SK-N-MC (cell line): ENCODE measurements around the gene ADD1.

Source experiments
- DNase-seq: peaks from one replicate; pipeline ENCODE4 v3.0.0-alpha.2; 2011; ENCODE audit warnings: low read depth, low spot score
- H3K27ac ChIP-seq: fragments of 200-600 bp; sonication (generic); 2 replicates; pipeline ENCODE4 v1.5.1; 2016; ENCODE audit warnings: mixed run types
- H3K36me3 ChIP-seq: fragments of 200-600 bp; sonication (generic); 2 replicates; pipeline ENCODE4 v1.6.1; 2017; ENCODE audit warnings: antibody characterized with exemption, low read length, mixed read lengths; ENCODE audit not compliant: insufficient read depth
- H3K4me3 ChIP-seq: fragments of 200-600 bp; sonication (generic); 2 replicates; pipeline ENCODE4 v1.5.1; 2016
- H3K9ac ChIP-seq: fragments of 200-600 bp; sonication (generic); 2 replicates; pipeline ENCODE4 v1.8.0; 2017; ENCODE audit warnings: mixed run types, mixed read lengths; ENCODE audit not compliant: insufficient read length
- H3K9me3 ChIP-seq: fragments of 200-600 bp; sonication (generic); 2 replicates; pipeline ENCODE4 v1.6.1; 2017; ENCODE audit warnings: low read depth, mild to moderate bottlenecking, antibody characterized with exemption, low read length, moderate library complexity, mixed read lengths
- EZH2 ChIP-seq: fragments of 200-600 bp; sonication (generic); IDR thresholded peaks from one replicate; pipeline ENCODE4 v1.6.1; 2017; ENCODE audit warnings: antibody characterized with exemption
- FOXP2 ChIP-seq: optimal IDR thresholded peaks from 2 replicates; pipeline ENCODE3; 2011; ENCODE audit warnings: mild to moderate bottlenecking, moderate library complexity; ENCODE audit not compliant: insufficient read depth; ENCODE audit errors: extremely low read length, control extremely low read depth
- POLR2AphosphoS5 ChIP-seq: IDR thresholded peaks from 2 replicates; pipeline ENCODE4 v1.6.1; 2012; ENCODE audit warnings: mild to moderate bottlenecking, low read depth, low read length, borderline replicate concordance

ADD1 gene

DNA sequence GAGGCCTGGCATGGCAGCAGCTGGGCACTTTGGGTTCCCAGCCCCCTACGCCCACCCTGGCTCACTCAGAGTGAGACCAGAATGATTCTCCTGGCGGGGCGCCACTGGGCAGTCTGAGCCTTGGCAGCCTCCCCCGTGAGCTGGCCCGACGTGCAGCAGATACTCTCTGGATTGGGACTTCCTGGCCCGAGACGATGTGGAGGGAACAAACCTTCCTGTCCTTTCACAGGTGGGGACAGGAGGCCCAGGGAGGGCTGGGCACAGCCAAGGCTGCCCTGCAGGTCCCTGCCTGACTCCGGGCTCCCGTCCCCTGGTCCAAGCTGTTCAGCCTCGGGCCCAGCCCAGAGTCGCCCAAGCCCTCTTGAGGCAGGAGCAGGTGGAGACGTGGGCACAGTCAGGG is 17.9 kb upstream of the ADD1 start:
- Histone ChIP-seq H3K36me3 (peaks cover 40% of the 10 kb centered on the region; the same call in 1 of the 2 replicates), H3K4me3 (no peak overlapping the region), H3K9me3 (no peaks in the 10 kb centered on the region), H3K27ac (no peak overlapping the region), H3K9ac (no peak overlapping the region)
- TF ChIP-seq FOXP2, result no peak
- no peak for TF ChIP-seq EZH2
- TF ChIP-seq POLR2AphosphoS5, result no peak
- DNase-seq, result no peak

DNA sequence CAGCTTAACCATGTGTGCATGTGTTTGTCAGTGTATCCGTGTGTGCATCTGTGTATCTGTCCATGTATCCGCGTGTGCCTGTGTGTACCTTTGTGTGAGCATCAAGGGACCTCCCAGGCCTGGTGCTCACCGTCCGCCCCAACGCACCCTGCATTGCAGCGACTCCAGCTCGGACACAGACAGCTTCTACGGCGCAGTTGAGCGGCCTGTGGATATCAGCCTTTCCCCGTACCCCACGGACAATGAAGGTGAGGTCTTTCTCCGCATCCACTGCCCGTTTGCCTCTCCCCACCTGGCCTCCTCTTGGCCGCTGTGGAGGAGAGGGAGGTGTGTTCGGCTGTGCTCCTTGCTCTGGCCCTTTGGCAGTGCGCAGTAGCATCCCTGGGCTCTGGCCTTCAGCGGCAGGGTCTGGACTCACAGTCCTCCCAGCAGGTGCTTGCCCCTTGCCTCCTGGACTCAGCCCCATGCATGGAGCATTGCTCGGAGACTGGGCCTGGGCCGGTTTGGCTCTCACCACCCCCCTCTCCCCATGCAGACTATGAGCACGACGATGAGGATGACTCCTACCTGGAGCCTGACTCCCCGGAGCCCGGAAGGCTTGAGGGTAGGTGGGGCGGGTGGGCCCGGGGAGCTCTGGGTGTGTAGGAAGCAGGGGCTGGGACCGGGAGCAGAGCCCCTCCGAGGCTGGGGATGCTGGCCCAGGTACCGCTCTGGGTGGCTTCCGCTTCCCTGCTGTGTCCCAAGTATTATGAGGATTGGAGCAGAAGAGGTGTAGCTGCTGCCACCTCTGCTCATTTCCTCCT is 16.4 kb upstream of the ADD1 start:
- no peaks in the 10 kb centered on the region for H3K9me3 ChIP-seq
- no peak overlapping the region for H3K9ac ChIP-seq
- TF ChIP-seq FOXP2, result no peak
- TF ChIP-seq EZH2, result no peak
- TF ChIP-seq POLR2AphosphoS5, result no peak
- peaks cover 43% of the 10 kb centered on the region; the same call in 1 of the 2 replicates for H3K36me3 ChIP-seq
- no peak overlapping the region for H3K4me3 ChIP-seq
- no peak for DNase-seq
- H3K27ac ChIP-seq, result no peak overlapping the region

DNA sequence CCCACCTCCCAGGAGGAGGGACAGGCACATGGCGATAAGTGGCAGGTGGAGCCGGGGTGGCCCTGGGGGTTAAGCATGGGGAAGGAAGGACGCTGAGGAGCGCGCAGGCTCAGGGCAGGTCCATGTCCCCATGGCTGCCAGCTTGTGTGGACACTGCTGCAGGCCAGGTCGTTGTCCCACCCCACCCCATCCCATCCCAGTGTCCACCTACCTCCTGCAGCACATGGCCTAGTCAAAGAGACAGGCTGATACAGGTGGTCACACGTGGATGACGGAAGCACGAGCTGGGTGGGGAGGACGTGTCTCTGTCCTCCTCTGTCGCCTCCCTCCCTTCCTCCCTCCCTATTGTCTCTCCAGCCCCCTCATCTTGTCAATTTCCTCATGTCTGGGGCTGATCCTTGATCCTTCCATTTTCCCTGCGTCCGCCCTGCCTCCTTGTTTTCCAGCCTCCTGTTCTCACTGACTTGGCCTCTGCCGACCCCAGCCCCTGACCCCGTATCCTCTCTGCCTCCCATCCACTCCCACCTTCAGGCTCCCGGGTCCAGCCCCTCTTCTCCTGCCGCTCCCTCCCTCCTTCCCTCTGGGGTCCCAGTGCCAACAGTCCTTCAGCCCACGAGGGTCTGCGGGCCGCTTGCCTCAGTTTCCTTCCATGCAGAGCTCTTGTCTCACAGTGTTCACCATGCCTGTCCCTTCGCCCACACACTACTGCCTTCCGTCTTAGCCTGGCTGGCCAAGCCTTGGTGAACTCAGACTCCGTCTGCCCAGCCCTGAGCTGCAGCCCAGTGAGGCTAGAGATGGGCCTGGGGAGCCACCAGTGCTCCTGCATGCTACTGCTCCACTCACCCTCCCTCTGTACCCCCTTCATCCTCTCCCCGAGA is 15.5 kb upstream of the ADD1 start:
- DNase-seq, result no peak
- H3K36me3 ChIP-seq, result peaks cover 40% of the 10 kb centered on the region; the same call in 1 of the 2 replicates
- no peak overlapping the region for H3K9ac ChIP-seq

DNA sequence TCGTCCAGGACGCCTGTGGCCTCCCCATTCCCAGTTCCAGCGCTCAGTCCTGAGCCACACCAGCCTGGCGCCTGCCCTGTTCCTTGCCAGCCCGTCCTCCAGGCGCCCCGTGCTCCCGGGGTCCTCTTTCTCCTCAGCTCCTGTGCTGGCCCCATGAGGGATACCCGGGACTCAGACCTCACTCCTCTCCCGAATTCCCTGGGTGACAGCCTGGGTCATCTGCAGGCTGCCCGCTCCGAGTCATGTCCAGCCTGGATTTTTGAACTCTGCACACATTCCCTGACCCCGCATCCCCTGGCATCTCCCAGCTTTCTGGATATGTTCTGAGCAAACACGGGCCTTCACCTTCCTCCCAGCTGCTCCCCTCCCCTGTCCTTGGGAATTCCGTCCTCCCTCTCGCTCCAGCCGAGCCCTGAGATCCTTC is 14.9 kb upstream of the ADD1 start:
- TF ChIP-seq FOXP2 (no peak), EZH2 (no peak), POLR2AphosphoS5 (no peak)
- no peaks in the 10 kb centered on the region for H3K9me3 ChIP-seq
- H3K9ac ChIP-seq, result no peak overlapping the region
- H3K4me3 ChIP-seq, result no peak overlapping the region
- no peak overlapping the region for H3K27ac ChIP-seq
- no peak for DNase-seq
- H3K36me3 ChIP-seq, result peaks cover 38% of the 10 kb centered on the region; the same call in 1 of the 2 replicates

More for the DNA sequence above, 15.5 kb upstream of the ADD1 start:
- no peak overlapping the region for H3K4me3 ChIP-seq
- H3K27ac ChIP-seq, result no peak overlapping the region
- TF ChIP-seq FOXP2 (no peak), EZH2 (no peak), POLR2AphosphoS5 (no peak)
- H3K9me3 ChIP-seq, result no peaks in the 10 kb centered on the region

DNA sequence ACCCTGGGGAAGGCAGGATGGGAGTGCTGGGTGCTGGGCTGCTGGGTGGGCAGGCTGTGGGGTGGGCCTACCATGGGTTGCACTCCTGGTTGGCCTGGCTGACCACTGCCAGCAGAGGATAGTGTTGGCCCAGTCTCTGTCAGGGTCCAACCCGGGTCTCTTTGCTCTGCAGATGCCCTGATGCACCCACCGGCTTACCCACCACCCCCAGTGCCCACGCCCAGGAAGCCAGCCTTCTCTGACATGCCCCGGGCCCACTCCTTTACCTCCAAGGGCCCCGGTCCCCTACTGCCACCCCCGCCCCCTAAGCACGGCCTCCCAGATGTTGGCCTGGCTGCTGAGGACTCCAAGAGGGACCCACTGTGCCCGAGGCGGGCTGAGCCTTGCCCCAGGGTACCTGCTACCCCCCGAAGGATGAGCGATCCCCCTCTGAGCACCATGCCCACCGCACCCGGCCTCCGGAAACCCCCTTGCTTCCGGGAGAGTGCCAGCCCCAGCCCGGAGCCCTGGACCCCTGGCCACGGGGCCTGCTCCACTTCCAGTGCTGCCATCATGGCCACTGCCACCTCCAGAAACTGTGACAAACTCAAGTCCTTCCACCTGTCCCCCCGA is 14.2 kb upstream of the ADD1 start:
- H3K4me3 ChIP-seq, result no peak overlapping the region
- no peak overlapping the region for H3K9ac ChIP-seq
- H3K36me3 ChIP-seq, result peaks cover 34% of the 10 kb centered on the region; the same call in 1 of the 2 replicates
- TF ChIP-seq POLR2AphosphoS5, result no peak
- TF ChIP-seq EZH2, result no peak
- TF ChIP-seq FOXP2, result no peak
- DNase-seq, result no peak
- no peaks in the 10 kb centered on the region for H3K9me3 ChIP-seq
- no peak overlapping the region for H3K27ac ChIP-seq

DNA sequence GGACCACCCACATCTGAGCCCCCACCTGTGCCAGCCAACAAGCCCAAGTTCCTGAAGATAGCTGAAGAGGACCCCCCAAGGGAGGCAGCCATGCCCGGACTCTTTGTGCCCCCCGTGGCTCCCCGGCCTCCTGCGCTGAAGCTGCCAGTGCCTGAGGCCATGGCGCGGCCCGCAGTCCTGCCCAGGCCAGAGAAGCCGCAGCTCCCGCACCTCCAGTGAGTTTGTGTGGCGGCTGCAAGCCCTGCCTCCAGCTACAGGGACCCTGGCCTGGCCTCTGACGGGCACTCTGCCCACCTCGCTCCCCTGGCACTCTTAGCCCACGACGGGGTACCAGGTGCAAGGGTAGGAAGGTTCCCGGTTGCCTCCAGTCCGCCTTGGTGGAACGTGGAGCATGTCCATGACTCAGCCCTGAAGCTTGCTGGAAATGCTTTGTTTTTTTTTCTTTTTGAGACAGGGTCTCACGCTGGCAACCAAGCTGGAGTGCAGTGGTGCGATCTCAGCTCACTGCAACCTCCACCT is 13.7 kb upstream of the ADD1 start:
- DNase-seq, result no peak
- peaks cover 28% of the 10 kb centered on the region; the same call in 1 of the 2 replicates for H3K36me3 ChIP-seq

DNA sequence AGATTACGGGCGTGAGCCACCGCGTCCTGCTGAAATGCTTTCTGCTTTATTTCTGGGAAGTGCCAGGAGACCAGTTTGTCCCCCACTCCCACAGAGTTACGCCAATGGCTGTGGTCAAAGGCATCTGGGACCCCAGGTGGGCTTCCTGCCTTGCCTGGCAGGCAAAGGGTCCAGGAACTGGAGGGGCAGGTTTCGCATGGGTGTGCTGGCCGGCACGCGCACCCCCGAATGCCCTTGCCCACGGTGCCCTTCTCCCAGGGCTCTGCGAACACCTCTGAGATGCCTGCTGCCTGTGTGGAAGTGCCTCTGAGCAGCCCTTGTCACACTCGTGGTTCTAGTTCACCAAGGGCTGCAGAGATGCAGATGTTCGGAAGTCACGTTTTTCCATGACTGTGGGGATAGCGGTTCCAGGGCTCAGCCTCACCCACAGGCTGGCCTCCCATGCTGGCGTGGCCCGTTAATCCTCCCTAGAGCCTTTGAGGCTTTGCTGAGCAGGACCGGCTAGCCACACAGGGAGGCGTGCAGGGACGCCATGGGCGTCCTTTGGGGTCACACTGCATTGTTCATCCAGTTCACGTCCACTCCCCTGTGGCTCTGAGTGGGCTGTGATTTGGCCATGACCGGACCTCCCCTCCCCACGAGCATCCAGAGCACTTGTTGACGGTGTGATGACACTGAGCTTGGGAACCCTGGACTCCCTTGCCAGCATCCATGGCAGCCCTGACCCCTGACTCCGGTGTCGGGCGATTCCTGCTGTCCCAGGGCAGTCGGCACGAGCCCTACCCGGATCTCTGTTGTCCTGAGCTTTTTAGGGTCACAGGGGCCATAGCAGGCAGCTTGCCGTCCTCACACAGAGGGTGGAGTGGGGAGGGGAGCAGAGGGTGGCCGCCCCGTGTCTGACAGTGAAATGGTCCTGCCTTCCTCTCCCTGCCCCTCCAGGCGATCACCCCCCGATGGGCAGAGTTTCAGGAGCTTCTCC is 12.7 kb upstream of the ADD1 start:
- TF ChIP-seq EZH2, result no peak
- TF ChIP-seq POLR2AphosphoS5, result no peak
- no peak for TF ChIP-seq FOXP2
- DNase-seq, result no peak
- Histone ChIP-seq H3K9me3 (no peaks in the 10 kb centered on the region), H3K4me3 (no peak overlapping the region), H3K9ac (no peak overlapping the region), H3K27ac (no peak overlapping the region), H3K36me3 (peaks cover 22% of the 10 kb centered on the region; the same call in 1 of the 2 replicates)

More for the DNA sequence above, 13.7 kb upstream of the ADD1 start:
- H3K4me3 ChIP-seq, result no peak overlapping the region
- no peak overlapping the region for H3K27ac ChIP-seq
- TF ChIP-seq EZH2 (no peak), FOXP2 (no peak), POLR2AphosphoS5 (no peak)
- no peak overlapping the region for H3K9ac ChIP-seq
- H3K9me3 ChIP-seq, result no peaks in the 10 kb centered on the region
